Measurements from ENCODE around the gene PEX26.
"Not testable (repeated sequence)": the region's sequence is repeated elsewhere in the genome, so short reads cannot be mapped to it uniquely, and the experiment has no call there.

Gene PEX26

DNA sequence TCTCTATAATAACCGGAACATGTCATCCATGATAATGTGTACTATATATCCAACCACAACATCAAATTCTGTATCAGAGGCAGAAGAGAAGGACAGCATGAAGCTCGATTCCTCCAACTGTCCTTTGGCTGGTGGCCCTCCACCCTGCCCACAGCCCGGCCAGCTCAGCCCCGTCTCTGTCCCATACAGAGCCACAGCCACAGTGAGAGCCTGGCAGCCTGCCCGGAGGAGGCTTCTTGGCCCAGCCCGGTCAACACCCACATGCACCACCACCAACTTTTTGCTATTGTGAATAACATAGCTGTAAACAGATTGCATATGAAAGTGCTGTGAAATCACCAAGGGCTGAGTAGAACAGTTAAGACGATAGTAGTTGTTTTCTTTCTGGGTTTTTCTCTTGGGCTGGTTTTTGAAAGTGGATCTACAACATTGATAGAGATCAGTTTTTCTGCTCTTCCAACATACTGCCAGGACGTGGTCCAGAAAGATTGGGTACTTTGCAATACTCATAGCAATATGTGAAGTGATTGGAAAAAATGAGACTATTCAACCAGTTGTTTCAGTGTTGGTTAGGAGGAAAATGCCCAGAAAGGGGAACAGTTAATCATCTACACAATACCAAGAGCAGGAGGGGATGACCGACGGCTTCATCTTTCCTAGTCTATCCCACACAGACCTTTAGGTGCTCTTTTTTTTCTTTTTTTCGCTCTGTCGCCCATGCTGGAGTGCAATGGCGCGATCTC, 25.9 kb downstream of the PEX26 start:
- DNase-seq, result peak in 1 of 2 donors; percentile 56

DNA sequence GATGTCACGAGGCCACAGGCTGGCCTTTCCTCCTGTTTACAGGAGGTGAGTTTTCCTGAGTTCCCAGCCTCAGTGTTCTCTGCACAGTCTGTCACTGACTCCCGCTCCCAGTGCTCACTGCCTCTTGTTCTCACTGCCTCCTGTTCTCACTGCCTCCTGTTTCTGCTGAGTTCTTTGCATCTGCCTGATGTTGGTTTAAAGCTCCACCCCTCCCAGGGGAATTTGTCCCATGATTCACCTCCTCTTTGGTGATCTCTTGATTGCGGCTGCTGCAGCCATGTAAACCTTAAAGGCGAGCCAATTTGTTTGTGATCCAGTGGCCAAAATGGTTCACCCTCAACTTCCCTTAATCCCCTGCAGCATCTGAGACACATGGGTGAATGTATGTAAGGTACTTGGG, 26.8 kb downstream of the PEX26 start:
- no peak for DNase-seq

DNA sequence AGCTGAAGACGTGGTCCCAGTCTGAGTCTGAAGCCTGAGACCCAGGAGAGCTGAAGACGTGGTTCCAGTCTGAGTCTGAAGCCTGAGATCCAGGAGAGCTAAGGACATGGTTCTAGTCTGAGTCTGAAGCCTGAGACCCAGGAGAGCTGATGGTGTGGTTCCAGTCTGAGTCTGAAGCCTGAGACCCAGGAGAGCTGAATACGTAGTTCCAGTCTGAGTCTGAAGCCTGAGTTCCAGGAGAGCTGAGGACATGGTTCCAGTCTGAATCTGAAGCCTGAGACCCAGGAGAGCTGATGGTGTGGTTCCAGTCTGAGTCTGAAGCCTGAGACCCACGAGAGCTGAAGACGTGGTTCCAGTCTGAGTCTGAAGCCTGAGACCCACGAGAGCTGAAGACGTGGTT, 28.2 kb downstream of the PEX26 start:
- not testable (repeated sequence) for DNase-seq

DNA sequence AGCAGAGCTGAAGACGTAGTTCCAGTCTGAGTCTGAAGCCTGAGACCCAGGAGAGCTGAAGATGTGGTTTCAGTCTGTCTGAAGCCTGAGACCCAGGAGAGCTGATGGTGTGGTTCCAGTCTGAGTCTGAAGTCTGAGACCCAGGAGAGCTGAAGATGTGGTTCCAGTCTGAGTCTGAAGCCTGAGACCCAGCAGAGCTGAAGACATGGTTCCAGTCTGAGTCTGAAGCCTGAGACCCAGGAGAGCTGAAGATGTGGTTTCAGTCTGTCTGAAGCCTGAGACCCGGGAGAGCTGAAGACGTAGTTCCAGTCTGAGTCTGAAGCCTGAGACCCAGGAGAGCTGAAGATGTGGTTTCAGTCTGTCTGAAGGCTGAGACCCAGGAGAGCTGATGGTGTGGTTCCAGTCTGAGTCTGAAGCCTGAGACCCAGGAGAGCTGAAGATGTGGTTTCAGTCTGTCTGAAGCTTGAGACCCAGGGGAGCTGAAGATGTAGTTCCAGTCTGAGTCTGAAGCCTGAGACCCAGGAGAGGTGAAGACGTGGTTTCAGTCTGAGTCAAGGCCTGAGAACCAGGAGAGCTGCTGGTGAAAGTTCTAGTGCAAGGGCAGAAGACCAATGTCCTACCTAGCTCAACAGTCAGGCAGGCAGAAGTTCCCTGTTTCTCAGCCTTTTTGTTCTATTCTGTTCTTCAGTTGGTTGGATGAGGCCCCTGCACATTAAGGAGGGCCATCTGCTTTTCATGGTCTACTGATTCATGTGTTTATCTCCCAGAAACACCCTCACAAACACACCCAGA, 29.0 kb downstream of the PEX26 start:
- DNase-seq, result not testable (repeated sequence)

DNA sequence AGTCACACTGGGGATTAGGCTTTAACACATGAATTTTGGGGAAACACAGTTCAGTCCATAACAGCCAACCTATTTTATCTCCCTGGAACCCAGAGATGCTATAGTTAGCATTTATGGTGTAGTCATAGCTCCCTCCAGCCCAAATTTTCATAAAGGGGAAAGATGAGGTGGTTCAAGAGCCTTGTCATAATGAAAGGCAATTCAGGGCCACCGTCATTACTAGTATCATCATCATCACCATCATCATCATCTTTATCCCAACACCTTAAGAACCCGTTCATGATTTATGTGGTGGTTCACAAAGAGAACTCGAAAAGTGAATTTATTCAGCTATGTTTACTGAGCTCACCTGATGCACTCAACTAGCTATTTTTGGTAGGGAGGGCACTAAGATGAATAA, 30.4 kb downstream of the PEX26 start:
- DNase-seq, result no peak

DNA sequence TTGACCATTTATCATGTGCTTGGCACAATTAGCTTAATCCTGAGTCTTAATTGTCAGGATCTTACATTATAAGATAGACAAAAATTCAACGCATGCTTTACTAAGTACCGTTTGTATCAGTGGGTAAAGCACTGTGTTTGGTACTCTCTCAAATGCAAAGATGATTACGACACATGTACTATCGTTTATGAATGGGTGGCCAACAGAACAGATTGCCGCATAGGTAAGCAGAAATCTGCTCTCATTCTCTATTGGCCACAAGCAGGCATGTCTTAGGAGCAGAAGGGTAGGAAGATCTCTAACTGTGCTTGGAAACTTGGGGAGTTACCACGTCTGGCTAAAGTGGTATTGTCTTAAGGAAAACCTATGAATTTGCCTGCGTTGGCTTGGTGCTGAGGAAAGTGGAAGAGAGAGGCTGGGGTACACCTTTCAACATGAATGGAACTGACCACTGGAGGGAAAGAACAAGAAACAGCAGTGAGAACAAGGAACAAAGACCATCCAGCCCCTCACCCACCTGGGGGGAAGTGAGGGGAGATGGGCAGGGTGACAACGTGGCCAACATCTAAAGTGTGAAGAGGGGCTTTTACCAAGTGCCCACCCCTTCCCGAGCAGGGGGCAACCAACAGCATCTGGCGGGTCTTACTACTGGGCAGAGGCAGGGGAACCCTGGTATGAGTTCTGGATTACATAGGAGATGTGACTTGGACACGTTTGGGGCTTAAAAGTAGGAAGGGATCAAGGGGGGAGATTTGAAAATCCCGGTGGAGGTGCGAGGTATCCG, 31.8 kb downstream of the PEX26 start:
- DNase-seq, result no peak

DNA sequence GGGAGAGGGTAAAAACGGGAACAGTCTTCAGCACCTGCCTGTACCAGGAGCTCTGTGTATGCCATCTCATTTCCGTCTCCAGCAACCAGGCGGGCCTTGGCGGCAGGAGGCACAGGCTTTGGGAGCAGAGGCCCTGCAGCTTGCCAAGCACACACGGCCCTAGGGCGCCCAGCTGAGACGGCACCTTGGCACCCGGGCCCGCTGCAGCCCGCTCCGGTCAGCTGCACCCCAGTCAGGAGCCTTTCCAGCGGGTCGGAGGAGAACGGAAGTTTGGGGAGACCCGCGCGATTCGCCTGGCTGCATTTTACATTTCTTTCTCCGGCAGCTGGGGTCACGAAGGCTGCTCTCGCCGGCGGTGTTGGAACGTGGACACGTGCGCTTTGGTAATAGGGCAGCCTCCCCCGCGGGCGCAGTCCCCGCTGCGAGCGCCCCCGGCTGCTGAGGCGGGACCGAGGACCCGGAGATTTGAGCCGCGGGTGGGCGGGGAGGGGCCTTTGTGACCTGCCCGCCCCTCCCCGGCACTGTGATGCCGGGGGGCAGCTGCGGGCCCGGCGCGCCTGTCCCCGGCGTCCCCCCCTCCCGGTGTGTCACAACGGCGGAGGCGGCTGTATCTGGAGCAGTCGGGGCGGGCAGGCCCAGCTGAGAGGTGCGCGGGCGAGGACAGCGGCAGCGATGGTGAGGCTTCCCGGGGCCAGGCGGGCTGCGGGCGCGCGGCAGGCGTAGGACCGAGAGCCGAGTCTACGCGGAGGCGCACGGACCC, 32.6 kb downstream of the PEX26 start, which contains the start of gene TUBA8:
TUBA8 (plus strand) TSS at position 616 of the 760 bp plus-strand sequence; CDS start at position 673, 57 bp downstream.
- no peak for DNase-seq

DNA sequence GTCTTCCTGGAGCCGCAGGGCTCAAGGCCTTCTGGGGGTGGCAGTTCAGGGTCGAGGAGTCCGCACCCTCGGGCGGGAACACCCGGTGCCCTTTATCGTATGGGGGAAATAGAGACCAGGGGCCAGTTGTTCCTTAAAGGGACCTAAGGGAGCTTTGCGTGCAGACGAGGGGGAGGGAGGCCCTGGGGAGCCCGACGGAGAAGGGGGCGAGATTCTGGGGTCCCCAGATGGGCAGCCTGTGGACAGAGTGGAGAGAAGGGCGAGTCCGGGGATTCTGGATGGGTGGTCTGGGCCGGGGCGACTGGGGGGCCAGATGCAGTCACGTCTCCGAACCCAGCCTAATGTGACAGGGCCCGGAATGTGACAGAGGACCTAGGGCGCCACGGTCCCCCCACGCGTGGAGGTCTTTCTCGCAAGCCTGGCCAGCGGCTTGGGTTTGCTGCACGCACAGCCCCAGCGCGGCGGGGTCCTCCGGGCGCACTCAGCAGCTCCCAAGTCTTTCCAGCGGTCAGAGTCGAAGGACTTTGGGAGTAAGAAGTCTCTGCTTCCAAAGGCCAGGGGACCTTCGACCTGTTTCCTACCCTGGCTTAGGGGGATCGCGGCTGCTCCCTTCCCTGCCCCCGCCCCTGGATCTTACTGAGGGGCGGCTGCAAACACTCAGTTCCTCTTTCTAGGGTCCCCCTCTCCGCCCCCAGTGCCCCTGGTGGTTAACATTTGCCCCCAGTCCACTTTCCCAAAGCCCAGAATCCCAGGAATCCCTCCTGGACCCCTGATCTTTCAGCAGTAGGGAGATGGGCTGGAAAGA, 33.4 kb downstream of the PEX26 start:
- DNase-seq, result no peak

DNA sequence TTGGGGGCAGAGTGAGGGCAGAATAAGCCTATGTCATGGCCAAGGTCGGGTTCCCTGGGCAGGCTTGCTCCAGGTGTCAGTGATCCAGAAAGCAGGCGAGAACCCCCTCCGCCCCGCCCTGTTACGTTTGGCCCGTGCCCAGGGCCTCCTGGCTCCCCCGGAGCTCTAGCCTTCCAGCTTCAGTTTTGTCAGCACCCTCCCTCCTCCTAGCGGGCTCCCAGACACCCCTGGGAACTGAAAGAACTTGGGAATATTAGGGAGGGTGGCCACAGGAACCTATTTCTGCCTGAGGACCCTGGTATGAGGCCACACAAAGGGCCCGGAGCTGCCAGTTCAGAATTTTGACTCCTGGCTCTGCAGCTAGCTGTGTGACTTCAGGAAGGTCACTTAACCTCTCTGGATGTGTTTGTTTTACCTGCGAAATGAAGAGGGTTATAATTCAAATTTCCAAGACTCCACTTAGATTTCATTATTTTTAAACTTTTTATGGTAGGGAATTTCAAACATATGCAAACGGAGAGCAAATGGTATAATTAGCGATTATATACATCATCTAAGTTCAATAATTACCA, 34.1 kb downstream of the PEX26 start:
- no peak for DNase-seq

DNA sequence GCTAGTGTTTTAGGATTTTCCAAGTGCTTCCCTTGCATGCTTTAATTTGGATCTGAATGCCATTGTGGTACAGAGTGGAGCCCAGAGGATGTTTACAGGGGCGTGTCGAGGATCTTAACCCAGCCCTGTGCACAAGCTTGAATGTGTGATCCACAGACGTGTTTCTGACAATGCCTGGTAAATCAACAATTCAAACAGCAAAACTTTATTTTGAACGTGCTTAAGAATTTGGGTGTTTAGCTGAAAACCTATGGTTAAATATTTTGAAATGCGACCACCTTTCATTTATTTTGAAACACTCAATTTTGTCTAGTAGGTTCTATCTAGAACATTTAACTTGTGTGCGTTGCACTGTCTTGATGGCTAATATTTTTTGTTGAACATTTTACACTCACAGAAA, 34.6 kb downstream of the PEX26 start:
- no peak for DNase-seq

DNA sequence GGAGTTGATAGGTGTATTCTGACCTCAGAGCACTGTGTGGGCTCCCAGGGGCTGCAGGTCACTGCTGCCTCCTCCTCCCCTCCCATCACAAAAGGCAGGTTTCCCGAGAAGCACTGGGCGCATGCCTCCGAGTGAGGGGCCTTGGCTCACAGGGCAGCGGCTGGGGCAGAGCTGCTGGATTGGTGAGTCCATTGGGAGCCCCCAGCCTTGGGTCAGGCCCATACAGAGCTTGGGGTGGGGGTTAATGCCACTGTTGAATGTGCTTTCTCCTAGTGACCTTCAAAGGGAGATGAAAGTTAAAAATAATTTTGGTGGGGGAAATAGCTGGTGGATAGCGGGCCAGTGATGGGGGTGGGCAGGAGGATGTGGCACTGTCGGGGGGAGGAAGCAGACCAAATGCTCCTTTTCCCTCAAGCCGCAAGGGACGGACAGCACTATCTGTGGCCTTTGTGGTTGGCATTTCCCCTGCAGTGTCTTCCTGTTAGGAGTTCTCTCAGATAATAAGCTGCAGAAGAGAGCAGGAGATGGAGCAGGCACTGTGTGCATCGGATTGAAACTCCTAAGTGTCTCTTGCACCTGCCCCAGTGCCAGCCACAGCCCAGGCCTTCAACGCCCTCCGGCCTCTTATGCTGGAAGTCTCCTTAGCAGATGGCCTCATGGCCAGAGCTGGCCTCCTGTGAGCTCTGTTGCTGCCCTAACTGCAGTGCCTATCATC, 36.0 kb downstream of the PEX26 start:
- DNase-seq, result no peak

DNA sequence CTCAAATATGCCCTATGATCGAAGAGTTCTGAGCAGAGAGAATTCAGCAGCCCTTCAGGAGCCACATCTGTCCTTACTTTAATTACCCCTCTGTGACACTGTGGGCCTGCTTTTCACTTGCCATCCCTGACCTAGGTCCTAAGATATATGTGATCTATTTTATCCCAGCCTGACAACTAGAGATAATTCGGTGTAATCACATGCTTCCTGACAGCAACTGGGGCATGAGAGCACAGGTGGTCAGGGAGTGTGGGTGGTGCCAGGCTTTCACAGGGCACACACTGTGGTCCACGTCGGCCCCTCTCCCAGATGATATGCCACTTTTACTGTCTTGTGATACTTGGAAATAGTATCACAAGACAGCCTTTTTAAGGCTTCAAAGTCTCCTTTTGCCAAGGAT, 36.7 kb downstream of the PEX26 start:
- no peak for DNase-seq

DNA sequence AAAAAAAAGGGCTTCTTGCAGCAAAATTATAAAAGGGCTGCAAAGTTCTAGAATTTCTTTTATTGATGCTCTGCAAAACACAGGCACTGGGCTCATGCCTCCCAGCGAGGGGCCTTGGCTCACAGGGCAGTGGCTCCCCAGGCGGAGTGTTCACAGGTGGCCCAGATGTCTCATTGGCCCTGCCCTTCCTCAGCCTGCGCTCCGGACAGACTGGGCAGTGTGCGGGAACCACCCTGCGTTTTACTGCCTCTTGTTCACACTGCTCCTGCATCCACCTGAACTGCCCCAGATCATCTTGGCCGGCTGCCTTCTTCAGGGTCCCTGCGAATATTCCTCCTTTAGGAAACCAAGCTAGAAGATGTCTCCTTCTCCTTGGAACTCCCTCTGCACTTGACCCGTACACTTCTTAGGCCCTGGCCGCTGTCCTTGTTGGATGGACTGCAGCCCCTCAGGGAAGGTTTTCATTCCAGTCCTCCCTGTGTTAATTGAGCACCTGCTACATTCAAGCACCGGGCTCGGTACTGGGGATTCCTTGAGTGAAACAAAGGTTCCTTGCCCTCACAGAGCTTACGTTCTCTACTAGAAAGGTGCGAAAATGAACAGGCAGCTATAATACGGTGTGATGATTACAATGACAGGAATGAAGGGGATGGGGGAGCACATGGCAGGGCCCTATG, 37.3 kb downstream of the PEX26 start:
- no peak for DNase-seq

DNA sequence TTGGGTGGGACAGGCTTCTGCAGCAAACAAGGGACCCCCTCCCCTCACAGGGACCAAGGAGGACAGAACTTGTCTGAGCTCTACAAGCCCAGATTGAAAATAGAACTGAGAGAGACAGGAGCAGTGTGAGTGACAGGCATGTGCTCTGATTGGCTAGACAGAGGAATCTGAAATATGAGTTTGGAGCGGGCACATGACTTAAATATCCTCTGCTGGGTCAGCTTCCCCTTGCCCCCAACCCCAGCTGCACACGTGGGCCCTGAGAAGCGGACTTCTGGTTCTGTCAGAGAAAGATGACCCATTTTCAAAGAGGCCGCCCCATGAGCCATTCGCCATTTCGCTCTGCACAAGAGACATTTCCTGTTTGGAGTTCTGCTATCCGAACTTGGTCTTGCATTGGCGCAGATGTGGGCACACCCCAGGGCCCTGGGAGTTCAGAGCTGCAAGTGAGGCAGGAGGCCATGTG, 38.1 kb downstream of the PEX26 start:
- DNase-seq, result peak in 1 of 2 donors; percentile 13

DNA sequence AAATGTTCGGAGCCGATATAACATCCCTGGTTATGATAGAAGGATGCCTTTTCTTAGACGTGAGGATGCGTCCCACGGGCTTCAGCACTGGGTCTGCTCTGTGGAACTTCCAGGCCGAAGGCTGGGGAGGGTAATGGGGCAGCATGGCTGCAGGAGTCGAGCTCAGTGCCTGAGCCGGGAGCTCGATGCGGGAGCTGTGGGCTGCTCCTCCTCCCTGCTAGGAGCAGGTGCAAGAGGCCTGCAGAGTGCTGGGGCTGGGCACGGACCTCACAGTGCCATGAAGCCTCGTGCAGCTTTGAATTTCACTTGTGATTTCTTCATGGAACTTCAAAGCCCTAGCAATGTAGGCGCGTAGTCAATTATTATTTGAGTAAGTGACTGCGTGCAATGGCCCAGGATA, 38.8 kb downstream of the PEX26 start:
- DNase-seq, result no peak

DNA sequence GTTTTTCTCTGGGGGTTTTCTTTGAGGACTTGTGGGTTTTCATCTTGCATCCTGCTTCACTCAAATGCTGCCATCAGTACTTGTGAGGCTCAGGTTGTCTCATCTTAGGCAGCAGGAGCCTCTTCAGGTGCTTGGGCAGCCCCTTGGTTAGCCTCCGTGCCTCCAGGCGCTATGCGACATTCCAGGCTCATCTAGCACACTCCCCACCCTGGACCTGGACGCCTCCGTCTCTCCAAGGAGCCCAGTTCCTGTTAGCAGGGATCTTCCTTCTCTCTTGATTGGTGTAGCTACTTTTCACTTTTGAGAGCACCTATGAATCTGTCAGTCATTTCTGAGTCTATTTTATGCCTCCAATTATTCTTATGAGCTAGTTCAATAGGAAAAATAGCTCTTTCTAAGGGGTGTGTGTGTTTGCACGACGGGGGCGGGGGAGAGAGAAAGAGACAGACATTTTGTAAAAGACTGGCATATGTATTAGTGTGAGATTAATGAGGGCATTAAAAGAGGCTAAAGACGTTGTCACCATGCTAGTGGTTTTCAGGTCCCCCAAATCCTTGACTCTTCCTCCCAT, 40.6 kb downstream of the PEX26 start:
- DNase-seq, result no peak

DNA sequence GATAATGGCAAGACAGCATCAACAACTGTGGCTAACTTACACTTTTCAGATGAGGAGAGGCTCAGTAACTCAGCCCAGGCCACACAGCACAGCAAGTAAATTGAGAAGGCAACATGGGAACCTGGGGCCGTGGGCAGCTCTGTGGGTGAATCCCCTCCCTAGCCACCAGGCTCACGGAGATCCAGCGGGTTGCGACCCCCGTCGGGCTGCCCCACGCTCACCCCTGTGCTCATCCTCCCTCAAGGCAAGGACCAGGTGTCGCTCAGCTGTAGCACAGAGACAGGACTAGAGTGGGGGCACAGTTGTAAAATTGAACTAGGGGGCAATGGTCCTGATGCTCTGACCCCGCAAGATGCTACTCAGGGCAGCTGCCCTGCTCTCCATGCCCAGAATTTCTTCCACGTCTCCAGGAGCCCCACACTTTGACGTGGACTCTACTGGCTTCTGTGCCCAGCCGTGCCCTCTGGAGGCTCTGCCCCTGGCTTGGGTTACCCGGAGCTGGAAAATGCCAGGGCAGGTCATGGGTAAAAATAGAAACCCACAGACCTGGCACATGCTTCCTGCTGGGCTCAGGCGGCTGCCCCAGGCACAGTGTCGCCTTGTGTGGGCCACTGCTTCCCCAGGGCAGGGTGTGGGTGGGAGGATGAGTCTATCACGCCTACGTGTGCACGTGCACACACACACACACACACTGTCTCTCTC, 41.8 kb downstream of the PEX26 start:
- peak; percentile 12 to 34 for DNase-seq

DNA sequence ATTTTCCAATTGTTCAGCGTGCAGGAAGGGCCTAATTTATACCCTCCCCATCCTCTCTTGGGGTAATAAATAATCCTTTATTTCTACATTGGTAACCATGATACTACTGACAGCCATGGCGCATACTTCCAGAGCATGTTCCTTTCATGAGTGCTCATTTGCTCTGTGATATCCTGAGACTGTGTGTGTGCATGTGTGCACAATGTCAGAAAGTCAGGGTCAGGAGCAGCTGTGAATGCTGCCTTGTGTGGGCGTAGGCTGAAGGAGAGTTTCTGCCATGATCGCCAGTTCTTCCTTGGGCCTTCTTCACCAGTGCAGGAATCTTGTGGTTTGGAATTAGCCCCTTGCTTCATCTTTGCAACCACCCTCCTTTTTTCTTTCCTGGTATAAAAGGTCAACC, 43.1 kb downstream of the PEX26 start:
- DNase-seq, result no peak

DNA sequence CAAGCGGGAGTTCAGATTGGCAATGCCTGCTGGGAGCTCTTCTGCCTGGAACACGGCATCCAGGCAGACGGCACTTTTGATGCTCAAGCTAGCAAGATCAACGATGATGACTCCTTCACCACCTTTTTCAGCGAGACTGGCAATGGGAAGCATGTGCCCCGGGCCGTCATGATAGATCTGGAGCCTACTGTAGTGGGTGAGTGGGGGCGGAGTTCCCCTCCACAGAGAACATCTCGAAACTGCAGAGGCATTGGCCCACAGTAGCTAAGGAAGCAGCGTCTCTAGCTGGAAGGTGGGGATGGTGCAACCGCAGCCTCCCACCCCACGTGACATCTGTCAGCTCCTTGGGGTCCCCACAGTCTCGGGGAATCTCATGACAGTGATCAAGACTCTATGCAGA, 43.7 kb downstream of the PEX26 start:
- peak in 1 of 2 donors; percentile 49 for DNase-seq
